OCI-LY1 (cell line): Measurements from ENCODE around the gene BBS1.

Experiments used
- EZH2 ChIP-seq: fragments of 200-600 bp; sonication (generic), shearing (Covaris generic); IDR thresholded peaks from 2 replicates; pipeline ENCODE4 v1.8.0; 2017; ENCODE audit warnings: borderline replicate concordance, mixed run types, mild to moderate bottlenecking, antibody characterized with exemption, low read length, moderate library complexity, mixed read lengths
- TF ChIP-seq, protein P1 (sequence below): fragments of 200-600 bp; sonication (generic), shearing (Covaris generic); IDR thresholded peaks from 2 replicates; pipeline ENCODE4 v1.5.1; 2017; ENCODE audit warnings: mild to moderate bottlenecking, antibody characterized with exemption, low read length, moderate library complexity, mixed read lengths

DNA sequence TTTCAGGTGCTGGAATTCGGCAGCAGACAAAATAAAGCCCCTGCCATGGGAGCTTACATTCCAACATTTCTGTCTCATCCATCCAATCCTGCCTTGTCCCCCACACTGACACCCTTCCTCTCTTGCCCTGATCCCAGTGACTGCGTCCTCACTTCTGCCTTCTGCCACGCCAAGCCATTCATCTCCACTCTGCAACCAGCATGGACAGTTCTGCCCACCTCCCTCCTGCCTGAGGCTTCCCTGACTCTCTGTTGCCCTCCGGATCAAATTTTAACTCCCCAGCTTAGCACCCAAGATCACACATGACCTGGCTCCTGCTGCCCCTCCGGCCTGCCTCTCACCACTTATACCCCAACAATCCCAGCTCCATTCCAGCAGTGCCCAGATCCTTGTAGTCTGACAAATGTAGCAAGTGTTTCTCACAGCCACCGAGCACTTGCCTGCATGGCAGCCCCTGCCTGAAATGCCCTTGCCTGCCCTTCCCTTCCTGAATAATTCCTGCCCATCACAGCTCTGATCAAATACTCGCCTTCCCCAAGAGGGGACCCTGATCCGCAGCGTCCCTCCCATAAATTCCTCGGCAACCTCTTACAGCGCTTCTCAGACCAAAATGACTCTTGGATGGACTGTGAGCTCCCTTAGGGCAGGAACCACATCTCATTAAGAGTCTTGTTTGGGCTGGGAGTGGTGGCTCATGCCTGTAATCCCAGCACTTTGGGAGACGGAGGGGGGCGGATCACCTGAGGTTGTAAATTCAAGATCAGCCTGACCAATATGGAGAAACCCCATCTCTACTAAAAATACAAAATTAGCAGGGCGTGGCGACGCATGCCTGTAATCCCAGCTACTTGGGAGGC, 38.6 kb downstream of the BBS1 start:
- TF ChIP-seq, protein P1, sequence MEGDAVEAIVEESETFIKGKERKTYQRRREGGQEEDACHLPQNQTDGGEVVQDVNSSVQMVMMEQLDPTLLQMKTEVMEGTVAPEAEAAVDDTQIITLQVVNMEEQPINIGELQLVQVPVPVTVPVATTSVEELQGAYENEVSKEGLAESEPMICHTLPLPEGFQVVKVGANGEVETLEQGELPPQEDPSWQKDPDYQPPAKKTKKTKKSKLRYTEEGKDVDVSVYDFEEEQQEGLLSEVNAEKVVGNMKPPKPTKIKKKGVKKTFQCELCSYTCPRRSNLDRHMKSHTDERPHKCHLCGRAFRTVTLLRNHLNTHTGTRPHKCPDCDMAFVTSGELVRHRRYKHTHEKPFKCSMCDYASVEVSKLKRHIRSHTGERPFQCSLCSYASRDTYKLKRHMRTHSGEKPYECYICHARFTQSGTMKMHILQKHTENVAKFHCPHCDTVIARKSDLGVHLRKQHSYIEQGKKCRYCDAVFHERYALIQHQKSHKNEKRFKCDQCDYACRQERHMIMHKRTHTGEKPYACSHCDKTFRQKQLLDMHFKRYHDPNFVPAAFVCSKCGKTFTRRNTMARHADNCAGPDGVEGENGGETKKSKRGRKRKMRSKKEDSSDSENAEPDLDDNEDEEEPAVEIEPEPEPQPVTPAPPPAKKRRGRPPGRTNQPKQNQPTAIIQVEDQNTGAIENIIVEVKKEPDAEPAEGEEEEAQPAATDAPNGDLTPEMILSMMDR, result no peak
- no peak for TF ChIP-seq EZH2
